ENCODE measurements around the gene LRP3.

The LRP3 gene

DNA sequence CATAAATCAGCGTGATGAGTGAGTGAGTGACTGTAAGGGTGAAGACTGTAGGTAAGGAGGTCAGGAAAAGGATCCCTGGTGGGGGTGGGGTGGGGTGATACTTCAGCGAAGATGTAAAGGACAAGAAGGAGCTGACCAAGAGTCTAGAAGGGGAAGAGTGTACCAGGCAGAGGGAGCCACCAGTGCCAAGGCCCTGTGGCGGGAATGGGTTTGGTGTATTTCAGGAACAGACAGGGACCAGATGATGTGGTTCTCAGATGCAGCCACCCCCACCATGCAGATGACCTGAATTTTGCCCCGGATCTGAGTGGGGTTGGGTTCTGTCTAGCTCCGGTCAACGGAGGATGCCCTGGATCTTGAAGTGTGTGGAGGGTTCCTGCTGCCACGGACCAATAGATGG, 61.7 kb downstream of the LRP3 start:
- ChIA-PET CTCF (no interaction called here), POLR2A (no interaction called here)
- no peak for DNase-seq (ENCODE audit: extremely low spot score)
- TF ChIP-seq FOXK2 (IDR thresholded peaks at IDR 0.05) (no peak), SP1 (IDR thresholded peaks at IDR 0.05) (no peak), FOXA1 (IDR thresholded peaks at IDR 0.05) (no peak), ZNF384 (IDR thresholded peaks at IDR 0.05) (no peak)

DNA sequence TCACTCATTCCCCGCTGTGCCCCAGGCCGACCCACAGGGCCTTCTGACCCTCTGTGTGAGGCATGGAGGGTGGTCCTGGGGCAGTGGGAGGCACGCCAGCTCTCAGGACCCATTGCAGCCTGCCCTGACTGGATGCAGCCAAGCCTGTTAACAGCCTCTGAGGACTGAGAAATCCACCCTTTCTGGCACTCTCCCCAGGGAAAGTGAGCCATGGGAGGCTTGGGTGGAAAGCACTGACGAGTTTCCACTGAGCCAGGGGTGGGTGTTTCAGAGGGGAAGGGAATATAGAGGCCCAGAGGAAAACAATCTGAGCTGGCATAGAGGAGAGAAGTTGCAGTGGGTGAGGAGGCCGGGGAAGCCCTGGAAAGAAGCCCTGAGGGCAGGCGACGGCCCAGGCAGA, 62.1 kb downstream of the LRP3 start:
- DNase-seq (ENCODE audit: extremely low spot score), result no peak
- POLR2A ChIA-PET, result no interaction called here
- CTCF ChIA-PET, result no interaction called here
- TF ChIP-seq ARNT (IDR thresholded peaks at IDR 0.05) (no peak), LEF1 (IDR thresholded peaks at IDR 0.05; ENCODE audit: borderline replicate concordance) (no peak), SUZ12 (IDR thresholded peaks at IDR 0.05) (no peak), FOXM1 (IDR thresholded peaks at IDR 0.05; ENCODE audit: borderline replicate concordance) (no peak), NFRKB (IDR thresholded peaks at IDR 0.05) (no peak), CTBP1 (IDR thresholded peaks at IDR 0.05; ENCODE audit: borderline replicate concordance) (no peak), ELF4 (IDR thresholded peaks at IDR 0.05) (no peak), SP1 (IDR thresholded peaks at IDR 0.05) (no peak), HDGF (IDR thresholded peaks at IDR 0.05; ENCODE audit: borderline replicate concordance) (no peak)
- TF ChIP-seq, protein P1, sequence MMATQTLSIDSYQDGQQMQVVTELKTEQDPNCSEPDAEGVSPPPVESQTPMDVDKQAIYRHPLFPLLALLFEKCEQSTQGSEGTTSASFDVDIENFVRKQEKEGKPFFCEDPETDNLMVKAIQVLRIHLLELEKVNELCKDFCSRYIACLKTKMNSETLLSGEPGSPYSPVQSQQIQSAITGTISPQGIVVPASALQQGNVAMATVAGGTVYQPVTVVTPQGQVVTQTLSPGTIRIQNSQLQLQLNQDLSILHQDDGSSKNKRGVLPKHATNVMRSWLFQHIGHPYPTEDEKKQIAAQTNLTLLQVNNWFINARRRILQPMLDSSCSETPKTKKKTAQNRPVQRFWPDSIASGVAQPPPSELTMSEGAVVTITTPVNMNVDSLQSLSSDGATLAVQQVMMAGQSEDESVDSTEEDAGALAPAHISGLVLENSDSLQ (IDR thresholded peaks at IDR 0.05), result no peak

DNA sequence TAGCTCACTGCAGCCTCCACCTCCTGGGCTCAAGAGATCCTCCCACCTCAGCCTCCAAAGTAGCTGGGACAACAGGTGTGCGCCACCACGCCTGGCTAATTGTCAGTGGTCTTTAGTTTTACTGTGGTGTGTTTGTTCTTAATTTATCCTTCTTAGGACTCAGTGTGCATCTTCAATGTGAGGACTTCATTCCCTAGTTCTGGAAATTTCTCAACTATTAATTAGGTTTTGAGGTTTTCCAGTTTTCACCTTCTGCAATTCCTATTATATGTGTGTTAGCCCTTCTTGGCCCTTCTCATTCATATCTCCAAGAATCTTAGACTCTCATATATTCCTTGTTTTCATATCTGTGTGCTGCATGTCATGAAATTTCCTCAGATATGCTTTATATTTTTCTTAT, 63.7 kb downstream of the LRP3 start:
- DNase-seq (ENCODE audit: extremely low spot score), result no peak
- TF ChIP-seq NFRKB (IDR thresholded peaks at IDR 0.05) (no peak), ARNT (IDR thresholded peaks at IDR 0.05) (no peak), LEF1 (IDR thresholded peaks at IDR 0.05; ENCODE audit: borderline replicate concordance) (no peak), ZNF384 (IDR thresholded peaks at IDR 0.05) (no peak), FOXM1 (IDR thresholded peaks at IDR 0.05; ENCODE audit: borderline replicate concordance) (no peak), ELF4 (IDR thresholded peaks at IDR 0.05) (no peak), SP1 (IDR thresholded peaks at IDR 0.05) (no peak), FOXK2 (IDR thresholded peaks at IDR 0.05) (no peak), TARDBP (IDR thresholded peaks at IDR 0.05) (no peak), CTBP1 (IDR thresholded peaks at IDR 0.05; ENCODE audit: borderline replicate concordance) (no peak), HDGF (IDR thresholded peaks at IDR 0.05; ENCODE audit: borderline replicate concordance) (no peak), BHLHE40 (IDR thresholded peaks at IDR 0.05; ENCODE audit: borderline replicate concordance) (no peak), SUZ12 (IDR thresholded peaks at IDR 0.05) (no peak), L3MBTL2 (conservative IDR thresholded peaks at IDR 0.05) (no peak), FOXA1 (IDR thresholded peaks at IDR 0.05) (no peak)
- TF ChIP-seq, protein P1 (IDR thresholded peaks at IDR 0.05), result no peak
- CTCF ChIA-PET, result no interaction called here
- POLR2A ChIA-PET, result no interaction called here

Measured in HEK293T (cell line).